IPS DF 6.9 (cell line): ENCODE results near the gene APOBEC3H.
A peak's percentile ranks its signal among the peaks of the same experiment; 100 is the strongest.

Source experiments
- DNase-seq: peaks from one replicate; pipeline ENCODE4 v3.0.0-alpha.2; 2013; ENCODE audit warnings: low read depth, low spot score
- H3K27ac ChIP-seq: one replicate; pipeline ENCODE4 v1.5.1; 2013; ENCODE audit warnings: low read length, control low read depth
- H3K27me3 ChIP-seq: 2 replicates; pipeline ENCODE4 v1.6.1; 2013; ENCODE audit warnings: mild to moderate bottlenecking, low read length; ENCODE audit not compliant: control insufficient read depth, insufficient read depth
- H3K36me3 ChIP-seq: 2 replicates; pipeline ENCODE4 v1.6.1; 2013; ENCODE audit warnings: low read length; ENCODE audit not compliant: control insufficient read depth, insufficient read depth
- H3K4me1 ChIP-seq: 2 replicates; pipeline ENCODE4 v1.6.1; 2013; ENCODE audit warnings: low read length; ENCODE audit not compliant: control insufficient read depth, insufficient read depth
- H3K4me3 ChIP-seq: 2 replicates; pipeline ENCODE4 v1.5.1; 2013; ENCODE audit warnings: mild to moderate bottlenecking, low read length
- H3K9me3 ChIP-seq: 2 replicates; pipeline ENCODE4 v1.6.1; 2013; ENCODE audit warnings: low read length, inconsistent platforms; ENCODE audit not compliant: control insufficient read depth, insufficient read depth
- WGBS: extraction: QIAGEN DNeasy Blood & Tissue Kit; methylation state at CpG from one replicate; pipeline ENCODE4 v1.1.7; 2013; ENCODE audit warnings: mixed read lengths, missing lambda C conversion rate; ENCODE audit not compliant: insufficient read length, insufficient coverage; 5-methylcytosine and 5-hydroxymethylcytosine counted together

APOBEC3H gene

DNA sequence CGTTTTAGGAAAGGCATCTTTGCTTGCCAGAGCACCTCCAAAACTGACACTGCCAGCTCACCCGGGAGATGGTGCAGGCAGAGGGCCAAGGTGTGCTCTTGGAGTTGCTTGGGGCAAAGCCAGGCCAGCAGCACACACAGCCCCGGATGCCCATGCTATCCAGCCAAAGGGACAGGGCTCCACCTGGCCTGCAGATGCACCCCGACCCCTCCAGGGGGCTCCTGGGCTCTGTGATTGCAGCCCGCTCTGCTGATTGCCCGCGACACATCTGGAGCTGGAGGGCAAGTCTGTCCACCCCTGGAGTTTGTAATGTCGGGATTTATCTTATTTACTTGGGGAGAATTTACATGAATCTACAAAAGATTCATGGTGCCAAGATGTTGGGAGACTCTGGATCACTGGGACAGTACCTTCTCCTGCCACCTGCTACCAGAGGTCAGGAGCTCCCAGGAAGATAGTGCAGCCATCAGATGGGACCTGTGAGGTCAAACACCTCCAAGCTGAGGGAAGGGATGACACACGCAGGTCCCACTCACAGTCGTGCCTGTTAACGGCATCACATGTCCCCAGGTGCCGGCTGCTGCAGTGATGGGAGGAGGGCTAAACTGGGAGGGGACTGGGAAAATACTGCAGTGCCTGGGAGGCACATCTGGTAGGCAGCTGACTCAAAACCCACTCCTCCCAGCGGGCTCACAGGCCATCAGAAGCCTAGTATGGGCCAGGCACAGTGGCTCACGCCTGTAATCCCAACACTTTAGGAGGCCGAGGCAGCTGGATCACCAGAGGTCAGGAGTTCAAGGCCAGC lies 38.2 kb downstream of the APOBEC3H start:
- DNase-seq, result no peak
- no peak overlapping the region for H3K27ac ChIP-seq

DNA sequence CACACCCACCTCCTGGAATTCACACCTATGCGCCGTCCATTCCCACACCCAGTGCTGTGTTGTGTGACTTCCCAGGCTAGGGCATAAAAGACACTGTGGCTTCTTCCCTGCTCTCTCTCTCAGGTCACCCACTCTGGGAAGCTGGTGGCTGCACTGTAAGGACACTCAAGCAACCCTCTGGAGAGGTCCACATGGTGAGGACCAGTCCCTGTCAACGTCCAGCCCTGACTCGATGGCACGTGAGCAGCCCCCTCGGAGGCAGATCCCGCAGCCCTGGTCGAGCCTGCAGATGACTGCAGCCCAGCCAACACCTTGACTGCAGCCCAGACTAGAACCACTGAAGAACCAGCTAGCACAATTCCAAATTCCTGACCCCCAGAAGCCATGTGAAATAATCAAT lies 39.3 kb downstream of the APOBEC3H start:
- H3K27me3 ChIP-seq, result no peaks in the 10 kb centered on the region
- no peak overlapping the region for H3K27ac ChIP-seq
- no peaks in the 10 kb centered on the region for H3K9me3 ChIP-seq
- no peaks in the 10 kb centered on the region for H3K36me3 ChIP-seq
- no peaks in the 10 kb centered on the region for H3K4me1 ChIP-seq
- no CpG with 5 or more reads among the region's 8 CpGs for WGBS
- no peak for DNase-seq
- no peak overlapping the region for H3K4me3 ChIP-seq

More for the DNA sequence above, 38.2 kb downstream of the APOBEC3H start:
- Histone ChIP-seq H3K4me3 (no peak overlapping the region), H3K27me3 (no peaks in the 10 kb centered on the region), H3K9me3 (no peaks in the 10 kb centered on the region), H3K4me1 (peaks cover 2% of the 10 kb centered on the region; the same call in 1 of the 2 replicates), H3K36me3 (no peaks in the 10 kb centered on the region)
- WGBS, result no CpG with 5 or more reads among the region's 15 CpGs

DNA sequence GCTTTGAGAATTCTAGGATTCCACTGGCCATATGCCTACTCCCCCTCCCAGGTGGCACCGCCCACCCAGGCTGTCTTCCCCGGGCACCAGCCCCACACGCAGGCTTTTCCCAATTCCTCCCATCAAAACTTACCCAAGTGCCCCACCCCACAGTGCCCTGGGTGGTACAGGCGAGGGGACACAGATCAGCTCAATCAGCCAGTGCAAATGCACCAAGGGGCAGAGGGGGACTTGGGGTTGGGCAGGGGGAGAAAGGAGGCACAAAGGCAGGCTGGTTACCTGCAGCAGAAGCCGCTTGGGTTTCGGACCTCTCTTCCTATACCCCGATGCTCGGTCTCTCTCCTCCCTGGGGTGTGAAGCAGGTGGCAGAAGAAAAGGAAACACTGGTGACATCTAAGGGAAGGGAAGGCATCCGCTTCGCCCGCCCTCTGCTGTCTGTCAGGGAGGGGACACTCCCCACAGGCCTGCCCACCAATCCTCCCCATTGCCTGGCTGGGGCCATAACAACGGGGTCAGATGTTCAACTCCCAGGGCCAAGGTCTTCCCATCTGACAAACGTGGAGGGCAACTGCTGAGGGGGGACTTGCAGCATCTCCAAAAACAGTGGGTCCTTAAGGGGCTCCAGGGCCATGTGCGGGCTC lies 41.4 kb downstream of the APOBEC3H start:
- H3K27ac ChIP-seq, result no peak overlapping the region
- no peak overlapping the region for H3K4me3 ChIP-seq
- H3K9me3 ChIP-seq, result no peaks in the 10 kb centered on the region
- no CpG with 5 or more reads among the region's 14 CpGs for WGBS
- no peak for DNase-seq
- no peaks in the 10 kb centered on the region for H3K4me1 ChIP-seq
- H3K27me3 ChIP-seq, result no peaks in the 10 kb centered on the region
- no peaks in the 10 kb centered on the region for H3K36me3 ChIP-seq

DNA sequence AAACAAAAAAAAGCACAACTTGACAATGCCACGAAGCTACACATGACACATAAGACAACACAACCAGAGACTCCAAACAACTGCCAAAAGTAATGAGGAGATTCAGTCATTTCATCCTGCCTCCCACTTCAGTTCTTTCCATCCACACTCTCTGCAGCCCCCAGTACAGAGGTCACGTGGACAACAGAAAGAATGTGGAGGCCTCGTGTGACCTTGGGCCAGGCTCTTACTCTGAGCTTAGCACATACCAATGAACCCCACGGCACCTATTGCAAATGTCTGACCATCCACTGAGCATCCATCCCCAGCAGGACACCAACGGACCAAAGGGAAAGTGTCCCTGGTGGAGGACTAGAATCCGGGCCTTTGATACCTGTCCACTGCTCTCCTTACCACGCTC lies 42.9 kb downstream of the APOBEC3H start:
- WGBS, result no CpG with 5 or more reads among the region's 7 CpGs
- no peak for DNase-seq
- Histone ChIP-seq H3K4me1 (peaks cover 6% of the 10 kb centered on the region; the same call in 1 of the 2 replicates), H3K9me3 (no peaks in the 10 kb centered on the region), H3K27ac (no peak overlapping the region), H3K27me3 (no peaks in the 10 kb centered on the region), H3K4me3 (no peak overlapping the region), H3K36me3 (no peaks in the 10 kb centered on the region)

DNA sequence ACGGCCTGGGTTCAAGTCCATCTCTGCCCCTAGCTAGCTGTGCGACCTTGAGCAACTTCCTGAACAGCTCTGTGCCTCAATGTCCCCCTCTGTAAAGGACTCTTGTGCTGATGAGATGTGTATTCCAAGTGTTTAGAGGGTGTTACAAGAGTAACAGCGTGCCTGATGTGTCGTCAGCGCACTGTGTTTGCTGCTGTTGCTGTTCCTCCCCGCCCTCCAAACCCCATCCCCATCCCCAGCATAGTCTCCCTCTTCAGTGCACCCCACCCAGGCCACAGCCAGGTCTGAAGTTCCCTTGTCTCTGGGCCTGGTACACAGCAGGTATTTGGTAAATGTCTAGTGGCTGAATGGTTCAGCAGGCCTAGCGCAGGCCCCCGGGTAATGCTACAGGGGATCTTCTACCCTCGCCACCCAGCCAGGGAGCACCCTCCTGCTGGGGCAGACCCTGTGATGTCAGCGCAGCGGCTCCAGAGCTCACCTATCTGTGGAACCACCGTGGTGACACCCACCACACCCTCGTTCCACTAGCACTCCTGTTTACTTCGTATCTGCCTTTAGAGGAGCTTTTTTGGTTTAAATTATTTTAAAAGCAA lies 45.1 kb downstream of the APOBEC3H start:
- peaks cover 7% of the 10 kb centered on the region for H3K4me1 ChIP-seq
- no peak for DNase-seq
- no CpG with 5 or more reads among the region's 14 CpGs for WGBS
- no peak overlapping the region for H3K27ac ChIP-seq
- H3K9me3 ChIP-seq, result no peaks in the 10 kb centered on the region
- H3K27me3 ChIP-seq, result no peaks in the 10 kb centered on the region
- no peak overlapping the region for H3K4me3 ChIP-seq
- no peaks in the 10 kb centered on the region for H3K36me3 ChIP-seq

DNA sequence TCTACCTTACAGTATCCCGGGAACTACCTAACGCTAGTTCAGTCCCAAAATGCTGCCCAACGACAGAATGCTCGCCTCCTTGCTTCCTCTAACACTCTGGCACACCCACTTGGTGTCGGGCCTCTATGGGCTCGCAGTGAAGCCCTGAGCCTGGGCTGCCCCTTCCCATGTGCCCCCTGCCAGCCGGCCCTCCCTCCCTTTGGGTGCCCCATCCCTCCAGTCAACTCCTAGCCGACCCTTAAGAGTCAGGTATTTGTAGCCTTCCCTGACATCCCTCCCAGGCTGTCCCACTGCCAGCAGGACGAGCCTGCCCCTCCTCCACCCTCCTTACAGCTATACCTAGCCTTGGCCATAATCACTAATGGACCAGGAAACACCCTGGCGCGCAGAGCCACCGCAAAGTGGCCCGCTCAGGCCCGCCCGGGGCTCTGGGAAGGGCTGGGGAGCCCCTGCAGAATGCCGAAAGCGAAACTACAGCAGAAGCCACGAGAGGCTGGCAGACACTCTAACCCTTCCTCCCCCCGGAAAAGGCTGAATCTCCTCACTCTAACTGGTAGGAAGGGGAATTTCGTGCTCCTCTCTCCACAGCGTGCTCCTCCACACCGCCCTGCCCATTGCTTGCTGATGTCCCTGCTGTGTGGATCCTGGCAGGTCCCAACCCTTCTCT lies 47.2 kb downstream of the APOBEC3H start:
- DNase-seq, result no peak
- Histone ChIP-seq H3K4me3 (peak overlapping the region; percentile 81; the same call in 1 of the 2 replicates), H3K4me1 (peaks cover 11% of the 10 kb centered on the region), H3K36me3 (no peaks in the 10 kb centered on the region), H3K9me3 (no peaks in the 10 kb centered on the region), H3K27ac (no peak overlapping the region), H3K27me3 (no peaks in the 10 kb centered on the region)
- no CpG with 5 or more reads among the region's 22 CpGs for WGBS

DNA sequence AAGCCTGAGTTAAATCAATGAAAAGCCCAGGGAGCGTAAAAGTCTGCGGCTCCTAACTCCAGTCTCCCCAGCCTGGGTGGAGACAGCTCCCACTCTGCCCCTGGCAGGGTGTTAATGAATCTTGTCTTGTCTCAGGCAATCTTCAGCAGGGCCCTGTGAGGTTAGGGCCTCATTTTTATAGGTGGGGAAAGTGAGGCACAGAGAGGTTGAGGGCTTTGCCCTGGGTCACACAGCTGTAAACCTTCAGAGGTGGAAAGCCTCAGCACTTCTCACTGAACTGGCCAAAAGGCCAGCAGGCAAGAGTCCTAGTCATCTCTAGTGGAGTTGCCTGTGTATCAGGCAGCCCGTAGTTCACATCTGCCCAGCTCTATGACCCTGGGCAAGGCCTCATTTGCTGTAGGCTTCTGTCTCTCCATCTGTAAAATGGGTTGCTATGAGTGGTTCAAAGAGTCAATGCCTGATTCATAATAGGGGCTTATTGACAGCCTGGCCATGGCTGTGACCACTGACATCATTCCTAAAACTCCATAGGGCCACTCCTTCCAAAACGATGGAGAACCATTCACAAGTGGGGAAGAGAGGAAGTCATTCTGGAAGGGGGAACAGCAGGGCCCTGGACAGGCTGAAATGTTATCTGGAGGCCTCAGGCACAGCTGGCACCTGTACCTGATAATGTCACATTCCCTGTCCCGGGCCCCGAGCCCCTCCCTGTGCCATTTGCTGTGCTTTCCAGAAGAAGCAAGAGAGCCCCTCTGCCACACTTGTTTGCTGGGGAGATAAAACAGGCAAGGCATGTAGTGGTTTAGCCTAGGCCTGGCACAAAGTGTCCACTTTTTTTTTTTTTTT lies 49.4 kb downstream of the APOBEC3H start:
- H3K4me3 ChIP-seq, result no peak overlapping the region
- no peaks in the 10 kb centered on the region for H3K9me3 ChIP-seq
- no CpG with 5 or more reads among the region's 6 CpGs for WGBS
- no peak for DNase-seq
- no peaks in the 10 kb centered on the region for H3K27me3 ChIP-seq
- no peak overlapping the region for H3K27ac ChIP-seq
- H3K4me1 ChIP-seq, result peaks cover 12% of the 10 kb centered on the region
- no peaks in the 10 kb centered on the region for H3K36me3 ChIP-seq

DNA sequence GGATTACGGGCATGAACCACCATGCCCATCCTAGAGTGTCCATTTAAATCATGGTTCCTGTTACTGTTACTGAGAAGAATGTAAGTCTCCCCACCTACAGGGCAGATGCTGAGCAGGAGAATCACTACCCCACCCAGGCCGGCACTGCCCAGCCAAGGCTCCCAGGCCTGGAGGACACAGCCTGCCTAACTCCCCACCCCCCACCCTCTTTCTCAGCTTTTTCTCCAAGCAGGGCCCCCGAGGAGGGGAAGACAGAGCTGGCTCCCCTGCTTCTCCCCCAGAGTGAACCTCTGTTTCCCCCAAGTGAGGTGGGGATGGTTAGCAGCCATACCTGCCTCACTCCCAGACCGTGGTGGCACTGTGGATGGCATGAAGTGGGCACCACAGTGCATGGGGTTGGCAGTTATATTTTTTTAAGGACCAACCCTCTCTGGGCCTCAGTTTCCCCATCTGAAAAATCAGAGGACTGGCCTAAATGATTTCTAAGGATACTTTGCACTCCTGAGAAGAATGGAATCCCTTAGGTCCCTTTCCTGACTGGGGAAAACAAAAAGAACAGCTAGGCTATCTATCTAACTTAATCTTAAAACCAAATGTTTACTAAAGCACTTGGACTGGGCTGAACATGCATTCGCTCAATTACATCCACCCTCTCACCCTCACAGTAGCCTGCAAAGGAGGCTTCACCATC lies 50.4 kb downstream of the APOBEC3H start:
- Histone ChIP-seq H3K9me3 (no peaks in the 10 kb centered on the region), H3K4me3 (no peak overlapping the region), H3K27ac (no peak overlapping the region), H3K27me3 (no peaks in the 10 kb centered on the region), H3K36me3 (no peaks in the 10 kb centered on the region), H3K4me1 (peaks cover 12% of the 10 kb centered on the region)
- DNase-seq, result no peak
- no CpG with 5 or more reads among the region's 5 CpGs for WGBS

DNA sequence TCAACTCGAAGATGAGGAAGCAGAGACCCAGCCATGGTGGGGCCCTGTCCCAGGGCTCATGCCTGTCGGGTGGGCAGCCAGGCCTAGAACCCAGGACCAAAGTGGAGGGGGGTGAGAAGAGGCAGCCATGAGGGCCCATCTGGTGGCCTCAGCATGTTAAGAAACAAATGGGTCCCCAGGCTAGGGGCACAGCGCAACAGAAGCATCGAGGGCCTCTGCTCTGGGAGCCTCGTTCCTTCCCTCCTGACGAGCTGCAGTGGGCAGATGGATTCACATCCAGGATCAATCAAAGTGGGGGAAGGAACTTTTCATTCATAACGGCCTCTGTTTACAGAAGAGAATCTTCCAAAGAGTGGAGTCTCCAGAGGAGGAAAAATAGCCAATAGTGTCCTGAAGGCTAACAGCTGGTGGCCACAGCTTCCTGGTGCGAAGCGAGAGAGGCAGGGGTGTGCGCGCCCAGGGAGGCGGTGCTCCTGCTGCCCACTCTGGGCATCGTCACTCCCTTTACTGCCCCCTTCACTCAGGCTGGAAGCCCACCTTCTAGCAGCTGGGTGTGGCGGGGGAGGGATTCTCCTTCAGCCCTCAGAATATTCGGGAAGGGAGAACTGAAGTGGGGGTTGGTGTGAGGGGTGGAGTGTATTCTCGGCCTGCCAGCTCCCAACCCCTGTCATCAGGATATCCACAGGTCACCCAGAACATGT lies 51.1 kb downstream of the APOBEC3H start:
- Histone ChIP-seq H3K27ac (no peak overlapping the region), H3K4me3 (no peak overlapping the region), H3K27me3 (no peaks in the 10 kb centered on the region), H3K9me3 (no peaks in the 10 kb centered on the region), H3K36me3 (no peaks in the 10 kb centered on the region), H3K4me1 (peaks cover 12% of the 10 kb centered on the region)
- no peak for DNase-seq
- no CpG with 5 or more reads among the region's 16 CpGs for WGBS
